GM21423 (cell line): ENCODE results near the gene ZBTB9.
"Not testable (repeated sequence)": the region's sequence is repeated elsewhere in the genome, so short reads cannot be mapped to it uniquely, and the experiment has no call there.

Experiments used
- ATAC-seq: cut with Tn5 transposase; IDR thresholded peaks from one replicate; pipeline ENCODE4 v1.9.1; 2021; ENCODE audit warnings: mild to moderate bottlenecking, moderate library complexity; ENCODE audit not compliant: unreplicated experiment

ZBTB9 gene

GRCh38 chr6:33458676-33459075 lies 4.3 kb downstream of the ZBTB9 start:
- no peak for ATAC-seq

- no peak for ATAC-seq
Observed at GRCh38 chr6:33459226-33459625, 4.8 kb downstream of the ZBTB9 start.

GRCh38 chr6:33466075-33466735 lies 11.8 kb downstream of the ZBTB9 start:
- no peak for ATAC-seq

- no peak for ATAC-seq
Observed at GRCh38 chr6:33467091-33467490, 12.7 kb downstream of the ZBTB9 start.

- ATAC-seq, result no peak
Observed at GRCh38 chr6:33469661-33470060, 15.3 kb downstream of the ZBTB9 start.

- no peak for ATAC-seq
Observed at GRCh38 chr6:33477864-33478263, 23.5 kb downstream of the ZBTB9 start.

GRCh38 chr6:33481192-33481591 lies 26.8 kb downstream of the ZBTB9 start:
- no peak for ATAC-seq

- ATAC-seq, result not testable (repeated sequence)
Observed at GRCh38 chr6:33482620-33483019, 28.2 kb downstream of the ZBTB9 start.

- no peak for ATAC-seq
Observed at GRCh38 chr6:33483678-33484077, 29.3 kb downstream of the ZBTB9 start.

- not testable (repeated sequence) for ATAC-seq
Observed at GRCh38 chr6:33484673-33485262, 30.4 kb downstream of the ZBTB9 start.

GRCh38 chr6:33485680-33486079 lies 31.3 kb downstream of the ZBTB9 start:
- ATAC-seq, result not testable (repeated sequence)

GRCh38 chr6:33488339-33488738 lies 34.0 kb downstream of the ZBTB9 start:
- ATAC-seq, result no peak

- ATAC-seq, result no peak
Observed at GRCh38 chr6:33490198-33490597, 35.8 kb downstream of the ZBTB9 start.

- ATAC-seq, result no peak
Observed at GRCh38 chr6:33490621-33491020, 36.2 kb downstream of the ZBTB9 start.

GRCh38 chr6:33492093-33492492 lies 37.7 kb downstream of the ZBTB9 start:
- no peak for ATAC-seq

- no peak for ATAC-seq
Observed at GRCh38 chr6:33497157-33497556, 42.8 kb downstream of the ZBTB9 start.

- ATAC-seq, result no peak
Observed at GRCh38 chr6:33502486-33502885, 48.1 kb downstream of the ZBTB9 start.

- ATAC-seq, result no peak
Observed at GRCh38 chr6:33504486-33504885, 50.1 kb downstream of the ZBTB9 start.

- no peak for ATAC-seq
Observed at GRCh38 chr6:33505548-33506370, 51.4 kb downstream of the ZBTB9 start.
